ENCODE data around the gene TTC19. TPM values are rescaled to one million over a fixed set of nuclear protein-coding genes. Genes with fewer than 3 reads are reported as not detected.
"Not testable (repeated sequence)": the region's sequence is repeated elsewhere in the genome, so short reads cannot be mapped to it uniquely, and the experiment has no call there.

The TTC19 gene
- total and polyA plus RNA-seq, 2 of the 8 experiments (the other 6 are each of a cell fraction or from before 2014, with no cell fraction given) = 11.8 to 55.0 TPM

DNA sequence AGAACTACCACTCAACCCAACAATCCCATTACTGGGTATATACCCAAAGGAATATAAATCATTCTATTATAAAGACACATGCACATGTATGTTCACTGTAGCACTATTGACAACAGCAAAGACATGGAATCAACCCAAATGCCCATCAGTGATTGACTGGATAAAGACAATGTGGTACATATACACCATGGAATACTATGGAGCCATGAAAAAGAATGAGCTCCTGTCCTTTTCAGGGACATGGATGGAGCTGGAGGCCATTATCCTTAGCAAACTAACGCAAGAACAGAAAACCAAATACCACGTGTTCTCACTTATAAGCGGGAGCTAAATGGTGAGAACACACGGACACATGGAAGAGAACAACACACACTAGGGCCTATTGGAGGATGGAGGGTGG lies 55.5 kb downstream of the TTC19 start:
- H2BK12ac ChIP-seq (ENCODE audit: low read depth, low read length); CTCF ChIA-PET (ENCODE audit: partially characterized antibody); H3K4me1 ChIP-seq (replicated peaks in 1 of 4; ENCODE audit: control insufficient read depth in 3 of 4, insufficient read depth in 4 of 4, low read length in 3 of 4); H3K4ac ChIP-seq (replicated peaks; ENCODE audit: insufficient read length, low read depth, low read length); DNase-seq (ENCODE audit: low read depth in 1 of 2, low spot score in 2 of 2); H3K18ac ChIP-seq (ENCODE audit: extremely low read depth, low read length); H3K79me1 ChIP-seq (ENCODE audit: low read depth, low read length); FAIRE-seq; H3K23ac ChIP-seq (ENCODE audit: insufficient read length); H3K4me3 ChIP-seq (ENCODE audit: extremely low read depth in 1 of 4, insufficient read depth in 2 of 4, low read depth in 3 of 4, low read length in 4 of 4); H2BK15ac ChIP-seq (ENCODE audit: low read length); H2BK20ac ChIP-seq (ENCODE audit: low read length); H4K8ac ChIP-seq (ENCODE audit: extremely low read depth, insufficient read depth, low read length); H3K14ac ChIP-seq (ENCODE audit: insufficient read length); H3K79me2 ChIP-seq (ENCODE audit: control insufficient read depth in 1 of 2, insufficient read depth in 2 of 2, low read length in 2 of 2); H4K91ac ChIP-seq (replicated peaks; ENCODE audit: insufficient read length, low read length); H2AK5ac ChIP-seq (ENCODE audit: low read depth, low read length); H3K4me2 ChIP-seq (ENCODE audit: insufficient read depth in 1 of 2, low read depth in 2 of 2, low read length in 2 of 2); H4K20me1 ChIP-seq (replicated peaks in 1 of 2; ENCODE audit: control insufficient read depth in 1 of 2, insufficient read depth in 2 of 2, low read length in 2 of 2); H2AFZ ChIP-seq (ENCODE audit: low read length); H3K56ac ChIP-seq (replicated peaks; ENCODE audit: insufficient read length, low read depth, low read length); H4K5ac ChIP-seq (ENCODE audit: insufficient read length, low read depth, low read length); H2BK120ac ChIP-seq (replicated peaks; ENCODE audit: low read depth, low read length); H3K9me3 ChIP-seq (ENCODE audit: insufficient read depth in 2 of 2, low read depth in 1 of 2, low read length in 1 of 2); H3K9ac ChIP-seq (replicated peaks in 1 of 4; ENCODE audit: extremely low read depth in 1 of 4, low read depth in 3 of 4, low read length in 3 of 4); H3K23me2 ChIP-seq (ENCODE audit: low read depth, low read length); H3K27ac ChIP-seq (ENCODE audit: low read depth, low read length); H3K27me3 ChIP-seq (replicated peaks in 1 of 4; ENCODE audit: control insufficient read depth in 3 of 4, extremely low read depth in 1 of 4, insufficient read depth in 3 of 4, low read length in 3 of 4); H2BK5ac ChIP-seq (ENCODE audit: low read depth, low read length): not testable (repeated sequence)
- peaks cover 2 to 36% (median 19%) of the 10 kb centered on the region in 4 experiments; a peak in 7 of 8 replicates for H3K36me3 ChIP-seq (ENCODE audit: control insufficient read depth in 2 of 4, insufficient read depth in 4 of 4, low read length in 3 of 4)
- POLR2A ChIA-PET (ENCODE audit: partially characterized antibody) = interaction anchor here (0.7 kb wide), 1 partner anchor 39 kb away, joined by 4 read pairs; no protein-coding TSS in a partner anchor
- 91% methylated on average over 4 of the region's 4 CpGs; no CpG with 5 or more reads in 1 of the 2 experiments for WGBS, 2 experiments (ENCODE audit: extremely low coverage in 1 of 2, insufficient coverage in 1 of 2, insufficient read length in 1 of 2, insufficient replicate concordance in 2 of 2, low coverage in 1 of 2, low lambda C conversion rate in 2 of 2, missing lambda C conversion rate in 1 of 2)

Data from H1 (cell line).